CD8-positive, alpha-beta memory T cell (primary cell): ENCODE data around the gene TOLLIP. TPM values are rescaled to one million over a fixed set of nuclear protein-coding genes. Genes with fewer than 3 reads are reported as not detected.

ENCODE experiments used
- CTCF ChIA-PET: fragments of 350-600 bp; sonication (Branson Sonifier 250); formaldehyde crosslinking; loops from one replicate; lab custom pipeline; 2021; ENCODE audit warnings: antibody characterized with exemption; lab: Charles Lee
- POLR2A ChIA-PET: fragments of 350-600 bp; sonication (Branson Sonifier 250); formaldehyde crosslinking; loops from one replicate; lab custom pipeline; 2021; ENCODE audit warnings: antibody characterized with exemption; lab: Charles Lee
- DNase-seq, 5 donors: peaks; one replicate each; pipeline versions ENCODE4 v3.0.0 to v3.0.0-alpha.2; 2020 to 2022; ENCODE audit warnings: mixed read lengths in 1 of 5
- H3K27ac ChIP-seq: one replicate; pipeline ENCODE4 v1.7.0; 2013; ENCODE audit warnings: low read depth, mild to moderate bottlenecking, low read length, moderate library complexity
- H3K27me3 ChIP-seq: 2 replicates; pipeline ENCODE4 v1.7.0; 2013; ENCODE audit warnings: low read length, mild to moderate bottlenecking; ENCODE audit not compliant: insufficient read depth, poor library complexity, severe bottlenecking
- H3K36me3 ChIP-seq: 2 replicates; pipeline ENCODE4 v1.7.0; 2013; ENCODE audit warnings: mild to moderate bottlenecking, low read length, moderate library complexity; ENCODE audit not compliant: insufficient read depth
- H3K4me1 ChIP-seq: 2 replicates; pipeline ENCODE4 v1.7.0; 2013; ENCODE audit warnings: mild to moderate bottlenecking, low read length, moderate library complexity; ENCODE audit not compliant: insufficient read depth
- H3K4me3 ChIP-seq: 2 replicates; pipeline ENCODE4 v1.7.0; 2013; ENCODE audit warnings: mild to moderate bottlenecking, low read length
- H3K9me3 ChIP-seq: 2 replicates; pipeline ENCODE4 v1.7.0; 2013; ENCODE audit warnings: mild to moderate bottlenecking, low read length
- H3K27ac Mint-ChIP-seq, 8 donors: one replicate each; pipeline ENCODE4 v1.8.0; 2020 to 2021; ENCODE audit warnings: mixed read lengths in 8 of 8, mild to moderate bottlenecking in 6 of 8, inconsistent platforms in 3 of 8, moderate library complexity in 3 of 8
- H3K27me3 Mint-ChIP-seq, 2 donors: one replicate each; pipeline ENCODE4 v1.8.0; 2020 to 2021; ENCODE audit warnings: mixed read lengths in 2 of 2, mild to moderate bottlenecking in 1 of 2, moderate library complexity in 1 of 2
- H3K36me3 Mint-ChIP-seq, 3 donors: one replicate each; pipeline ENCODE4 v1.8.0; 2020 to 2021; ENCODE audit warnings: mixed read lengths in 3 of 3, inconsistent platforms in 1 of 3, mild to moderate bottlenecking in 1 of 3
- H3K4me1 Mint-ChIP-seq, 3 donors: one replicate each; pipeline ENCODE4 v1.8.0; 2020 to 2021; ENCODE audit warnings: mixed read lengths in 3 of 3, inconsistent platforms in 1 of 3, mild to moderate bottlenecking in 1 of 3
- H3K4me3 Mint-ChIP-seq, 7 donors: one replicate each; pipeline ENCODE4 v1.8.0; 2020 to 2021; ENCODE audit warnings: mixed read lengths in 7 of 7, mild to moderate bottlenecking in 6 of 7, moderate library complexity in 4 of 7, inconsistent platforms in 2 of 7
- H3K9me3 Mint-ChIP-seq, 5 donors: one replicate each; pipeline ENCODE4 v1.8.0; 2020 to 2022; ENCODE audit warnings: mixed read lengths in 5 of 5, mild to moderate bottlenecking in 3 of 5, moderate library complexity in 2 of 5, inconsistent platforms in 1 of 5
- polyA plus RNA-seq: library from polyadenylated mRNA; unstranded; fragments of 300-500 nt; fragmentation: Illumina TruSeq; gene quantifications from one replicate; pipeline ENCODE4 v1.2.3, GENCODE V29; 2021
- total RNA-seq, 2 experiments: library from RNA; stranded (reverse); gene quantifications; one replicate each; pipeline ENCODE4 v1.2.3, GENCODE V29; 2021

The TOLLIP gene
- total and polyA plus RNA-seq, 3 experiments from 2014 or later = 31.1 to 41.8 (median 36.3) TPM

DNA sequence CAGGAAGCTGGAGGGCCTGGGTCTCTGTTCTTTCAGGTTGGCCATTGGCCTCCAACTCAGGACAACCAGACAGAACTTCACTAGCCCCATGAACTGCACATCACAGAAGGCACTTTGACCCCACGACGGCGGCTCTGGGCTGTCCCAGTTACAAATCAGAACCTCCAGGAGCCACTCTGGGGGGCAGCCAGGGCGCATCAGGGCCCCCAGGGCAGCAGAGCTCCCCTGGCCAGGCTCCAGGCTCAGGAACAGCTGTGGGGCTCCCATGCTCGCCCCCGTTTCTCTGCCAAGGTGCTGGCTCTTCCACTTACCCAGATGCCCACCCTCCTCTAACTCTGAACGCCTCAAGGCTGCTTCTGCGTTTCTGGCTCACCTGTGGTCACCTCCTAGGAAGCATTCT lies 25.5 kb downstream of the TOLLIP start:
- no peaks in the 10 kb centered on the region for H3K27me3 Mint-ChIP-seq
- H3K9me3 Mint-ChIP-seq = no peaks in the 10 kb centered on the region
- H3K36me3 Mint-ChIP-seq = peaks cover 0 to 75% (median 13%) of the 10 kb centered on the region in 3 donors
- no peak overlapping the region for H3K27ac ChIP-seq
- ChIA-PET POLR2A (no interaction called here), CTCF (no interaction called here)
- no peak overlapping the region for H3K27ac Mint-ChIP-seq
- H3K4me3 ChIP-seq = no peak overlapping the region
- H3K27me3 ChIP-seq = no peaks in the 10 kb centered on the region
- no peaks in the 10 kb centered on the region for H3K9me3 ChIP-seq
- H3K4me3 Mint-ChIP-seq = no peak overlapping the region
- no peaks in the 10 kb centered on the region for H3K36me3 ChIP-seq
- no peaks in the 10 kb centered on the region for H3K4me1 ChIP-seq
- no peak for DNase-seq
- H3K4me1 Mint-ChIP-seq = no peaks in the 10 kb centered on the region

DNA sequence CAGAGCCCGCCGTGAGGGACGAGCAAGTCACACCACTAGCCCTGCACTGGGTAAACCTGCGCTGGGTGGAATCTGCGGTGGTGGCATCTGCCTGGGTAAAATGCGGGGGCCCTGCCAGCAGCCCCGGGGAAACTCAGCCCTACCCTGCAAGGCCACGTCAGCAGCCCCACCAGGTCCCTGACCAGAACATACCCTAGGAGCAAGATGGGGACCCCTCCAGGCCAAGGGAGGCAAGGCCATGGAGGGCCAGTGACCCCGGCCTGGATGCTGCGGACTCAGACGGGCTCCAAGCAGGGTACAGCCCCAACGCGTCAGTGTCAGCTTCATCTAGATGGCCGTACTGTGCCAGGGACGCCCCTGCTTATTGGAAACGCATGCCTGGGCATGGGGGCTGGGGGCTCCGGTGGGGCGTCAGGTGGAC lies 26.3 kb downstream of the TOLLIP start:
- Histone ChIP-seq H3K4me3 (no peak overlapping the region), H3K9me3 (no peaks in the 10 kb centered on the region), H3K4me1 (no peaks in the 10 kb centered on the region), H3K27me3 (no peaks in the 10 kb centered on the region), H3K36me3 (no peaks in the 10 kb centered on the region), H3K27ac (no peak overlapping the region)
- ChIA-PET POLR2A (no interaction called here), CTCF (no interaction called here)
- H3K4me1 Mint-ChIP-seq = no peaks in the 10 kb centered on the region
- H3K27me3 Mint-ChIP-seq = no peaks in the 10 kb centered on the region
- H3K4me3 Mint-ChIP-seq = no peak overlapping the region
- peaks cover 0 to 75% (median 13%) of the 10 kb centered on the region in 3 donors for H3K36me3 Mint-ChIP-seq
- DNase-seq = no peak
- no peak overlapping the region for H3K27ac Mint-ChIP-seq
- H3K9me3 Mint-ChIP-seq = no peaks in the 10 kb centered on the region

DNA sequence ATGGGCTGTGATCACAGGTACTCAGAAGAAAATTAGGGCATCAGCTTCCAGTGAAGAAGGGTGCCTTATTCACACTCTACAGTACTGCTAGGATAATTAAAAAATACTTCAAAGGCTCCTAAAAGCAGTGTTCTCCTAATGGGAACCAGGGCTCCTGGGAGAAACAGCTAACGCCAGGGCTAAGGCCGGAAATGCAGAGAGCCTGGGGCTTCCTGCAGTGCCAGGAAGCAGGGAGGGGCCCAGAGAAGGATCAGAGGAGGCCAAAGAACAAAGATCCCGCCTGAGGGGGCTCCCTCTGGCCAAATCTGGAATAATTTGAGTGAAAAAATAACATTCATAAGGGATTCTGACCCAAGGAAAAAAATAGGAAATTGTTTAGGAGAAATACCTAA lies 27.5 kb downstream of the TOLLIP start:
- ChIA-PET POLR2A (no interaction called here), CTCF (no interaction called here)
- H3K27ac Mint-ChIP-seq = no peak overlapping the region
- Histone ChIP-seq H3K36me3 (no peaks in the 10 kb centered on the region), H3K4me1 (no peaks in the 10 kb centered on the region), H3K27ac (no peak overlapping the region), H3K9me3 (no peaks in the 10 kb centered on the region), H3K27me3 (no peaks in the 10 kb centered on the region), H3K4me3 (no peak overlapping the region)
- H3K9me3 Mint-ChIP-seq = no peaks in the 10 kb centered on the region
- no peaks in the 10 kb centered on the region for H3K27me3 Mint-ChIP-seq
- no peak overlapping the region for H3K4me3 Mint-ChIP-seq
- peaks cover 0 to 80% (median 15%) of the 10 kb centered on the region in 3 donors for H3K36me3 Mint-ChIP-seq
- no peak for DNase-seq
- peaks cover 0 to 2% (median 0%) of the 10 kb centered on the region in 3 donors for H3K4me1 Mint-ChIP-seq

DNA sequence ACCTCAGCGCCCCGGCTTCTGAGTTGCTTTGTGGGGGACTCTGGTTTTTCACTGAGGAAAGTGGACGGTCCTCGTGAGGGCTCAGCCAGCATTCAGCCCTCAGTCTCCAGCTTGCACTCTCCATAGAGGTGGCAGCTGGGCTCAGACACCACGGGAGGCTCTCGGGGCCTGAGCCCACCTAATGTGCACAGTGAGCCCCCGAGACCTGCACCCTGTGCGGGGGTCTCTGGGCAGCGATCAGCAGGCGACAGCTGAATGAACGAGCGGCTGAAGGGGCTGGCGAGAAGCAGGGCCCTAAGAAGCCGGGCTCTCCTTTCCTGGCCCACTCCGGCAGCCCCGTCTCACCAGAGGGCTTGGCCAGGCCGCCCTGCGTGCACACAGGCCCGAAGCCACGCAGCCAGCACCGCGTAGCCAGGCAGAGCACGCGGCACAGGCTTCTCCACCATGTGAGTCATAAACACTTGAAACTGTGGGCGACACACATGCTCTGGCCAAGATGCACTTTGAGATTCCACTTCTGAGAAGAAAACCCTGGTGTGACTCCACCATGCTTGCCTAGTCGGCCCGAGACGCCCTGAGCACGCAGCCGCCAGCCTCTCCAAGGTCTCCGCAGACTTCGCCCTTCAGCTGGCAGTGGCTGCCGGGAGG lies 28.0 kb downstream of the TOLLIP start:
- Mint-ChIP-seq H3K4me1 (peaks cover 0 to 2% (median 0%) of the 10 kb centered on the region in 3 donors), H3K4me3 (no peak overlapping the region), H3K36me3 (peaks cover 0 to 78% (median 10%) of the 10 kb centered on the region in 3 donors), H3K27me3 (no peaks in the 10 kb centered on the region), H3K9me3 (no peaks in the 10 kb centered on the region), H3K27ac (no peak overlapping the region)
- Histone ChIP-seq H3K36me3 (no peaks in the 10 kb centered on the region), H3K27me3 (no peaks in the 10 kb centered on the region), H3K9me3 (no peaks in the 10 kb centered on the region), H3K4me1 (no peaks in the 10 kb centered on the region), H3K4me3 (no peak overlapping the region), H3K27ac (no peak overlapping the region)
- DNase-seq = peak in 1 of 5 donors; percentile 19
- ChIA-PET CTCF (no interaction called here), POLR2A (no interaction called here)

DNA sequence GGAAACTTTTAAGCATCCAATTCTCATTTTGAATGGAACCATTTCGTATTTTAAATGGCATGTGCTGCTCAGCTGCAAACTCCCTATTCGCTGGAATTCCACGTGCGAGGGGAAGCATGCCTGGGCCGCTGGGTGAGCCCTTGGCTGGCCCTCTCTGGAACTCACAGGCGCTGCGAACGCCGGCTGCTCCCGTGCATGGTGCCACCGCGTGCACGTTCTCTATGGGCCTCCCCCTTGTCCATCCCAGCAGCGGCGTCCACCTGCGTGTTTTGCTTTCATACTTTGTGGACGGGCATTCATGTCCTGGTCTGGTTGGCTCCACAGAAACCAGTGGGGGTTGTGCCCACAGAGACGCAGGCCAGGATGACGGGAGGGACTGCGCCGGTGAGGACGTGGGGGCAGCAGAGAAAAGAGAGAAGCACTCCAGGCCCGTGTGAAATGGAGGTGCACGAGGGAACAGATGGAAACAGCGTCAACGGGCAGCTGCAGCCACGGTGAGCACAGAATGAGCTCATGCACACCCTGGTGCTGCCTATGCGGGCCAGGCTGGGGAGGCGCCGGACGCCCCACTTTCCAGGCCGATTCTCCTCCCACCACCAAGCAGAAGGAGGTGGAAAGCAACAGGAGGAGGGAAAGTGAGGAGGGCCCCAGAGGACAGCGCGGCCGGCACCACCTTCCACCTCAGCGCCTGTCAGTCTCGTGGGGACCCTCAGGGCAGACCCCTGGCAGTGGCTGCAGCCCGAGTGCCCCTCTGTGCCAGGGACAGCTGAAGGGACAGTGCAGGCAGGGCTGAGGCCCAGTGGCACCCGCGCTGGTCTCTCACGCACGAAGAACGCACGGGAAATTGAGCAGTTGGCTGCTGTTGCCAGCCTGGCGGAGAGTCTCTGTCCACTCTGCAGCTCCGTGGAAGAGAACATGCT lies 29.1 kb downstream of the TOLLIP start:
- no peaks in the 10 kb centered on the region for H3K36me3 ChIP-seq
- Mint-ChIP-seq H3K27ac (no peak overlapping the region), H3K27me3 (no peaks in the 10 kb centered on the region), H3K4me1 (peaks cover 0 to 2% (median 0%) of the 10 kb centered on the region in 3 donors), H3K9me3 (no peaks in the 10 kb centered on the region), H3K4me3 (no peak overlapping the region), H3K36me3 (peaks cover 0 to 78% (median 7%) of the 10 kb centered on the region in 3 donors)
- H3K27ac ChIP-seq = no peak overlapping the region
- H3K4me1 ChIP-seq = no peaks in the 10 kb centered on the region
- H3K9me3 ChIP-seq = no peaks in the 10 kb centered on the region
- POLR2A ChIA-PET = no interaction called here
- CTCF ChIA-PET = no interaction called here
- no peaks in the 10 kb centered on the region for H3K27me3 ChIP-seq
- no peak for DNase-seq
- no peak overlapping the region for H3K4me3 ChIP-seq

DNA sequence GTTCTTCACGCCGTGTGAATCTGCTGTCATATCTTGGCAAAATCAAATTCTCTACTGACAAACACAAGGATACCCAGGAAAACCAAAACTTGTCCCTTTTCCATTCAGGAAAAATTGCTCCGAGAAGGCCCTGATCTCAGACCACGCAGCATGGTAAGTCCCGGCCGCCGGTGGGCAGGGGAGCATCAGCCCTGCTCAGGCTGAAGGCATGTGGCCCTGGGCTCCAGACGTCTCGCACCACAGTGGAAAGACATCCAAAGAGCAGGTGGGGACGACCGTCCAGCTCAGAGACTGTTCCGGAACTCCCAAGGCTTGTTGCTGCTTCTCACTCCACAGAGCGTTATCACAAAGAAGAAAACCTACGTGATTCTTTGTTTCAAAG lies 29.8 kb downstream of the TOLLIP start:
- ChIA-PET POLR2A (no interaction called here), CTCF (no interaction called here)
- DNase-seq = no peak
- Mint-ChIP-seq H3K9me3 (no peaks in the 10 kb centered on the region), H3K36me3 (peaks cover 0 to 77% (median 6%) of the 10 kb centered on the region in 3 donors), H3K4me3 (no peak overlapping the region), H3K27ac (no peak overlapping the region), H3K27me3 (no peaks in the 10 kb centered on the region), H3K4me1 (peaks cover 0 to 2% (median 0%) of the 10 kb centered on the region in 3 donors)
- Histone ChIP-seq H3K36me3 (no peaks in the 10 kb centered on the region), H3K27me3 (no peaks in the 10 kb centered on the region), H3K4me1 (no peaks in the 10 kb centered on the region), H3K4me3 (no peak overlapping the region), H3K27ac (no peak overlapping the region), H3K9me3 (no peaks in the 10 kb centered on the region)

DNA sequence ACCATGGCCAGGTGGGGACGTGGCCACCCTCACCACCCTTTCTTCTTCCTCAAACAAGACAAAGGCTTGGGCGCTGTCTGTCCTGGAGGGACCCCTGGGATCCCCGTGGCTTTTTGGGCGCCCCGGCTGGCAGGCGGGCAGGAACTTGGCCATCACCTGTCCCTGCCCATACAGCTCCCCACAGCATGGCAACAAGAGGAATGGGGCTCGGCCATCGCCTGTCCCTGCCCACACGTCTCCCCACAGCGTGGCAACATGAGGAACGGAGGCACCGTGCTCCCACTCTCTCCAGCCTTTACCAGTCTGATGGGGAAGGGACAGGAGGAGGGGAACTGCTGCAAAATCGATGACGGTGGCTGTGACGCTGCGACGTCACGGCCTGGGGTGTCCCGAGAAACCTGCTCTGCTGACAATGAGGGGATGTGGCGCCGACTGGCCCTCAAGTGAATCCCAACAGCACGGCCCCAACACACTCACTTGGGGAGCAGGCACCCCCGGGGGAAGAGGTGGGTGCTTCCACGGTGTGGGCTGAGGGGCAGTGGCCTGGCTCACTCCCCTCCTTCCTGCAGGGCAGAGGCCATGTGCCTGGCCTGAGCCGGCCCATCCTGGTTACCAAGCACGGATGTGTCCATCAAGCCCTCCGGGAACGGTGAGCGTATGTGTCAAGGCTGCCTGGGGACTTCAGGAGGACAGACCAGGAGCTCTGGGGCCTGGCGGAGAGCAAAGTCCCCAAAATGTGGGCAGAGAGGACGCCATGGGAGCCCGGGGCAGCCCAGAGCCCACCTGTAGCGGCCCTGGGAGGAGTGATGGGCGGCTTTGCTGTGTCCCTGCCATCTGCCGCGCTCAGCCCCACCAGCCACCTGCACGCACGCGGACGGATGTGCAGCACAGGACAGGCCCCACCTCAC lies 30.4 kb downstream of the TOLLIP start:
- H3K4me1 ChIP-seq = no peaks in the 10 kb centered on the region
- H3K4me3 ChIP-seq = no peak overlapping the region
- peaks cover 0 to 73% (median 6%) of the 10 kb centered on the region in 3 donors for H3K36me3 Mint-ChIP-seq
- no peak for DNase-seq
- no peak overlapping the region for H3K4me3 Mint-ChIP-seq
- H3K27ac ChIP-seq = no peak overlapping the region
- H3K27me3 Mint-ChIP-seq = no peaks in the 10 kb centered on the region
- POLR2A ChIA-PET = no interaction called here
- H3K27ac Mint-ChIP-seq = no peak overlapping the region
- H3K4me1 Mint-ChIP-seq = peaks cover 0 to 2% (median 0%) of the 10 kb centered on the region in 3 donors
- H3K27me3 ChIP-seq = no peaks in the 10 kb centered on the region
- CTCF ChIA-PET = no interaction called here
- H3K9me3 Mint-ChIP-seq = no peaks in the 10 kb centered on the region
- H3K36me3 ChIP-seq = no peaks in the 10 kb centered on the region
- H3K9me3 ChIP-seq = no peaks in the 10 kb centered on the region
